Measurements from ENCODE around the gene RPS25.

RPS25 gene

DNA sequence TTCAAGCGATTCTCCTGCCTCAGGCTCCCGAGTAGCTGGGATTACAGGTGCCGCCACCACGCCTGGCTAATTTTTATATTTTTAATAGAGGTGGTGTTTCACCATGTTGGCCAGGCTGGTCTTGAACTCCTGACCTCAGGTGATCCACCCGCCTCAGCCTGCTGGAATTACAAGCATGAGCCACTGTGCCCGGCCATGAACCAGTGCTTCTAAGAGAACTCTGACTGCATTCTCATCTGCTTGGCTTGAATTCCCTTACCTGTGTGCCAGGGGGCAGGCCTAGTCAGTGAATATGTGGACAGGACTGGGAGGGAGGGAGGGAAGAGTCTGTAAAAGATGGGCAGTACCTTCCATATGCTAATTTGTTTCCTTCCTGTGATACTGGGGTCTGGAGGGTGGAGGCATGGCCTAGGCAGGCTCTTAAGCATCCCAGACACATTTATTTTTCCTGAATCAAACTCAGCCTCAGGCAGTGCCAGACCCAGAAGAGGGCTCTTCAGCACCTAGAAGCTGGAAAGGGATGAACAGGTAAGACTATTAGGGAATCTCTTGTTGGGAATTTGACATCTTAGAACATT is 6.6 kb downstream of the RPS25 start:
- no peaks in the 10 kb centered on the region for H3K27me3 ChIP-seq (ENCODE audit: low read length)
- H3K4me3 ChIP-seq (ENCODE audit: insufficient read depth, low read length, poor library complexity, severe bottlenecking): no peak overlapping the region
- no peak overlapping the region for H3K4me2 ChIP-seq (ENCODE audit: low read depth, low read length, poor library complexity, severe bottlenecking)
- no peak overlapping the region for H2AFZ ChIP-seq (ENCODE audit: low read depth, low read length, severe bottlenecking)
- no peak overlapping the region for H3K27ac ChIP-seq (ENCODE audit: low read depth, low read length)
- H3K79me2 ChIP-seq (ENCODE audit: insufficient read depth, low read length): peaks cover 14% of the 10 kb centered on the region
- H3K9ac ChIP-seq (ENCODE audit: low read length): no peak overlapping the region
- H3K9me3 ChIP-seq (ENCODE audit: insufficient read depth, low read length): no peaks in the 10 kb centered on the region
- peaks cover 46% of the 10 kb centered on the region for H3F3A ChIP-seq (ENCODE audit: insufficient read depth)
- H3K36me3 ChIP-seq (ENCODE audit: low read length): peaks cover 22% of the 10 kb centered on the region
- TF ChIP-seq, protein P1, sequence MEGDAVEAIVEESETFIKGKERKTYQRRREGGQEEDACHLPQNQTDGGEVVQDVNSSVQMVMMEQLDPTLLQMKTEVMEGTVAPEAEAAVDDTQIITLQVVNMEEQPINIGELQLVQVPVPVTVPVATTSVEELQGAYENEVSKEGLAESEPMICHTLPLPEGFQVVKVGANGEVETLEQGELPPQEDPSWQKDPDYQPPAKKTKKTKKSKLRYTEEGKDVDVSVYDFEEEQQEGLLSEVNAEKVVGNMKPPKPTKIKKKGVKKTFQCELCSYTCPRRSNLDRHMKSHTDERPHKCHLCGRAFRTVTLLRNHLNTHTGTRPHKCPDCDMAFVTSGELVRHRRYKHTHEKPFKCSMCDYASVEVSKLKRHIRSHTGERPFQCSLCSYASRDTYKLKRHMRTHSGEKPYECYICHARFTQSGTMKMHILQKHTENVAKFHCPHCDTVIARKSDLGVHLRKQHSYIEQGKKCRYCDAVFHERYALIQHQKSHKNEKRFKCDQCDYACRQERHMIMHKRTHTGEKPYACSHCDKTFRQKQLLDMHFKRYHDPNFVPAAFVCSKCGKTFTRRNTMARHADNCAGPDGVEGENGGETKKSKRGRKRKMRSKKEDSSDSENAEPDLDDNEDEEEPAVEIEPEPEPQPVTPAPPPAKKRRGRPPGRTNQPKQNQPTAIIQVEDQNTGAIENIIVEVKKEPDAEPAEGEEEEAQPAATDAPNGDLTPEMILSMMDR (IDR thresholded peaks at IDR 0.05; ENCODE audit: insufficient read depth, low read length, poor library complexity, severe bottlenecking): no peak
- TF ChIP-seq EZH2phosphoT487 (conservative IDR thresholded peaks at IDR 0.05; ENCODE audit: low read length): no peak
- H4K20me1 ChIP-seq (ENCODE audit: low read depth, low read length): peaks cover 4% of the 10 kb centered on the region; the same call in 1 of the 2 replicates
- H3K9me2 ChIP-seq (replicated peaks; ENCODE audit: insufficient read depth, low read length): no peaks in the 10 kb centered on the region

DNA sequence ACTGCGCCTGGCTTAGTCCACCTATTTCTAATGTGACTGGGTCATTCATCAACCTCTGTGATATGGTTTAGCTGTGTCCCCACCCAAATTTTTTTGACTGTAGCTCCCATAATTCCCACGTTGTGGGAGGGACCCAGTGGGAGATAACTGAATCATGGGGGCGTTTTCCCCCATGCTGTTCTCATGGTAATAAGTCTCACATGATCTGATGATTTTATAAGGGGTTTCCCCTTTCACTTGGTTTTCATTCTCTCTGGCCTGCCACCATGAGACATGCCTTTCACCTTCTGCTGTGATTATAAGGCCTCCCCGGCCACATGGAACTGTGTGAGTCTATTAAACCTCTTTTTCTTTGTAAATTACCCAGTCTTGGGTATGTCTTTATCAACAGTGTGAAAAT is 11.5 kb downstream of the RPS25 start:
- Histone ChIP-seq H4K20me1 (ENCODE audit: low read depth, low read length) (no peaks in the 10 kb centered on the region), H3K9me2 (replicated peaks; ENCODE audit: insufficient read depth, low read length) (no peaks in the 10 kb centered on the region), H3F3A (ENCODE audit: insufficient read depth) (peaks cover 6% of the 10 kb centered on the region; the same call in 1 of the 2 replicates), H3K9ac (ENCODE audit: low read length) (no peak overlapping the region), H3K4me3 (ENCODE audit: insufficient read depth, low read length, poor library complexity, severe bottlenecking) (no peak overlapping the region), H2AFZ (ENCODE audit: low read depth, low read length, severe bottlenecking) (no peak overlapping the region), H3K9me3 (ENCODE audit: insufficient read depth, low read length) (no peaks in the 10 kb centered on the region), H3K36me3 (ENCODE audit: low read length) (0 out of 2 replicates have a peak, but pooled peaks cover 7% of the 10 kb centered on the region), H3K27ac (ENCODE audit: low read depth, low read length) (no peak overlapping the region), H3K27me3 (ENCODE audit: low read length) (no peaks in the 10 kb centered on the region), H3K79me2 (ENCODE audit: insufficient read depth, low read length) (0 out of 2 replicates have a peak, but pooled peaks cover 4% of the 10 kb centered on the region), H3K4me2 (ENCODE audit: low read depth, low read length, poor library complexity, severe bottlenecking) (no peak overlapping the region)
- no peak for TF ChIP-seq EZH2phosphoT487 (conservative IDR thresholded peaks at IDR 0.05; ENCODE audit: low read length)
- TF ChIP-seq, protein P1 (IDR thresholded peaks at IDR 0.05; ENCODE audit: insufficient read depth, low read length, poor library complexity, severe bottlenecking): no peak

DNA sequence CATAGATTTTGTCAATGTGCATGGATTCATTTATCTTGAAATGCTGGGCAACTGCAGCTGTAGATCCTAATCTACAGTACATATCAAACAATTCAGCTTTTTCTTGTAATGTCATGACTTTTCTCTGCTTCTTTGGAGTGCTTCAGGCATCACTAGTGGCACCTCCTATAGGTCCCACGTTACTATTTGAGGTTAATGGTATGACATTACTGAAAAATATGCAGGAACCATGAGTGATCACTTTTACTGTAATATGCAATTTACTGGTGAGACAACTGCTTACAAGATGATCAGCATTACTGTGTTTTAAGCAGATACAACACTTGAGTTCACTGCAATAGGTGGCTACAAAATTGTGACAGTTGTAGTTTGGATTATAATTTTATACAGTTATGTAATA is 17.2 kb downstream of the RPS25 start:
- Histone ChIP-seq H3K27ac (ENCODE audit: low read depth, low read length) (no peak overlapping the region), H4K20me1 (ENCODE audit: low read depth, low read length) (no peaks in the 10 kb centered on the region), H3K9me2 (replicated peaks; ENCODE audit: insufficient read depth, low read length) (no peaks in the 10 kb centered on the region), H3K27me3 (ENCODE audit: low read length) (no peaks in the 10 kb centered on the region), H3F3A (ENCODE audit: insufficient read depth) (no peaks in the 10 kb centered on the region), H3K4me2 (ENCODE audit: low read depth, low read length, poor library complexity, severe bottlenecking) (no peak overlapping the region), H3K9ac (ENCODE audit: low read length) (no peak overlapping the region), H3K79me2 (ENCODE audit: insufficient read depth, low read length) (peaks cover 43% of the 10 kb centered on the region), H3K4me3 (ENCODE audit: insufficient read depth, low read length, poor library complexity, severe bottlenecking) (no peak overlapping the region), H3K9me3 (ENCODE audit: insufficient read depth, low read length) (no peaks in the 10 kb centered on the region), H2AFZ (ENCODE audit: low read depth, low read length, severe bottlenecking) (no peak overlapping the region), H3K36me3 (ENCODE audit: low read length) (0 out of 2 replicates have a peak, but pooled peaks cover 4% of the 10 kb centered on the region)
- TF ChIP-seq, protein P1 (IDR thresholded peaks at IDR 0.05; ENCODE audit: insufficient read depth, low read length, poor library complexity, severe bottlenecking): no peak
- TF ChIP-seq EZH2phosphoT487 (conservative IDR thresholded peaks at IDR 0.05; ENCODE audit: low read length): no peak
